Breast epithelium (tissue), 4 donors: ENCODE data around the gene PLEKHA5. TPM values are rescaled to one million over a fixed set of nuclear protein-coding genes. Genes with fewer than 3 reads are reported as not detected.

ENCODE experiments used
- DNase-seq, 2 donors: peaks; one replicate each; pipeline ENCODE4 v3.0.0-alpha.2; 2019; ENCODE audit warnings: low spot score in 2 of 2
- H3K27ac ChIP-seq, 2 donors: fragments of 200-600 bp; sonication (generic) in 1 of 2; one replicate each; pipeline ENCODE4 v1.5.1; 2016 to 2019; ENCODE audit warnings: mild to moderate bottlenecking in 1 of 2
- H3K27me3 ChIP-seq, 2 donors: fragments of 200-600 bp; sonication (generic) in 1 of 2; one replicate each; pipeline versions ENCODE4 v1.5.1 to v1.6.0; 2017 to 2019; ENCODE audit warnings: control low read depth in 1 of 2, mild to moderate bottlenecking in 1 of 2
- H3K36me3 ChIP-seq: fragments of 200-600 bp; one replicate; pipeline ENCODE4 v1.5.1; 2019
- H3K4me1 ChIP-seq, 2 donors: fragments of 200-600 bp; sonication (generic); one replicate each; pipeline ENCODE4 v1.5.1; 2016 to 2019; ENCODE audit warnings: control low read depth in 1 of 2
- H3K4me3 ChIP-seq, 3 donors: fragments of 200-600 bp; sonication (generic); 1 replicate in 2 of 3; 2 replicates in 1 of 3; pipeline ENCODE4 v1.5.1; 2016 to 2019; ENCODE audit warnings: mild to moderate bottlenecking in 3 of 3, moderate library complexity in 2 of 3
- H3K9me3 ChIP-seq, 2 donors: fragments of 200-600 bp; sonication (generic) in 1 of 2; one replicate each; pipeline ENCODE4 v1.5.1; 2016 to 2019; ENCODE audit warnings: control low read depth in 1 of 2
- POLR2A ChIP-seq: fragments of 450-650 bp; IDR thresholded peaks from one replicate; pipeline ENCODE4 v1.6.1; 2016; ENCODE audit warnings: antibody characterized with exemption, mild to moderate bottlenecking, moderate library complexity
- POLR2AphosphoS5 ChIP-seq, 3 donors: sonication (generic); formaldehyde crosslinking; IDR thresholded peaks; one replicate each; pipeline ENCODE4 v1.6.1; 2017; ENCODE audit warnings: antibody characterized with exemption in 3 of 3
- intact Hi-C: fragments of 100-400 bp; cut with DNase I; formaldehyde crosslinking; loops from one replicate; pipeline ENCODE4 v1.15.1; 2023; ENCODE audit warnings: low total_unique reads
- total RNA-seq, 3 donors: library from RNA; depleted of rRNA; stranded (reverse); fragments of >200 nt; gene quantifications; one replicate each; pipeline ENCODE4 v1.1.0, GENCODE V29; 2016
- TF ChIP-seq, protein P1 (sequence below), 3 donors: fragments of 450-650 bp; IDR thresholded peaks; one replicate each; pipeline ENCODE4 v1.5.1; 2016 to 2017; ENCODE audit warnings: antibody characterized with exemption in 3 of 3, mild to moderate bottlenecking in 3 of 3, moderate library complexity in 3 of 3

PLEKHA5 gene
- total RNA-seq, 3 donors from 2014 or later = 21.1 to 55.5 (median 49.8) TPM

DNA sequence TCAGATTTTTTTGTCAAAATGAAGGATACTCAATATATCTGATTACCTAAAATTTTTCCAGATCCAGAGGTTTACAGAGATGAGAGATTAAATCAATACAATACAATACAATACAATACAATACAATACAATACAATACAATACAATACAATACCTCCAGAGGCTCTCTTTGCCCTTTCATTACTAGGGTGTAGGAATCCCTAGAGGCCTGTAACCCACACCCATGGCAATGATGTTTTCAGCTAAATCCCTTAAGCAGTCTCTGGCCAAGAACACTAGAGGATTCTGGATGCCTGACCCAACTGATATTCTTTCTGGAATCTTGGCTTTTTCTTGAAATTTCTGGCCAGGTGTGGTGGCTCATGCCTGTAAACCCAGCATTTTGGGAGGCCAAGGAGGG, 286.0 kb downstream of the PLEKHA5 start:
- intact Hi-C loops = no loop called here
- TF ChIP-seq, protein P1, sequence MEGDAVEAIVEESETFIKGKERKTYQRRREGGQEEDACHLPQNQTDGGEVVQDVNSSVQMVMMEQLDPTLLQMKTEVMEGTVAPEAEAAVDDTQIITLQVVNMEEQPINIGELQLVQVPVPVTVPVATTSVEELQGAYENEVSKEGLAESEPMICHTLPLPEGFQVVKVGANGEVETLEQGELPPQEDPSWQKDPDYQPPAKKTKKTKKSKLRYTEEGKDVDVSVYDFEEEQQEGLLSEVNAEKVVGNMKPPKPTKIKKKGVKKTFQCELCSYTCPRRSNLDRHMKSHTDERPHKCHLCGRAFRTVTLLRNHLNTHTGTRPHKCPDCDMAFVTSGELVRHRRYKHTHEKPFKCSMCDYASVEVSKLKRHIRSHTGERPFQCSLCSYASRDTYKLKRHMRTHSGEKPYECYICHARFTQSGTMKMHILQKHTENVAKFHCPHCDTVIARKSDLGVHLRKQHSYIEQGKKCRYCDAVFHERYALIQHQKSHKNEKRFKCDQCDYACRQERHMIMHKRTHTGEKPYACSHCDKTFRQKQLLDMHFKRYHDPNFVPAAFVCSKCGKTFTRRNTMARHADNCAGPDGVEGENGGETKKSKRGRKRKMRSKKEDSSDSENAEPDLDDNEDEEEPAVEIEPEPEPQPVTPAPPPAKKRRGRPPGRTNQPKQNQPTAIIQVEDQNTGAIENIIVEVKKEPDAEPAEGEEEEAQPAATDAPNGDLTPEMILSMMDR (IDR thresholded peaks at IDR 0.05) = no peak
- TF ChIP-seq POLR2A (no peak), POLR2AphosphoS5 (IDR thresholded peaks at IDR 0.05) (no peak)
- DNase-seq = no peak
- H3K4me1 ChIP-seq = no peaks in the 10 kb centered on the region
- no peaks in the 10 kb centered on the region for H3K27me3 ChIP-seq
- no peak overlapping the region for H3K27ac ChIP-seq
- no peaks in the 10 kb centered on the region for H3K36me3 ChIP-seq
- no peak overlapping the region for H3K4me3 ChIP-seq
- H3K9me3 ChIP-seq = no peaks in the 10 kb centered on the region

DNA sequence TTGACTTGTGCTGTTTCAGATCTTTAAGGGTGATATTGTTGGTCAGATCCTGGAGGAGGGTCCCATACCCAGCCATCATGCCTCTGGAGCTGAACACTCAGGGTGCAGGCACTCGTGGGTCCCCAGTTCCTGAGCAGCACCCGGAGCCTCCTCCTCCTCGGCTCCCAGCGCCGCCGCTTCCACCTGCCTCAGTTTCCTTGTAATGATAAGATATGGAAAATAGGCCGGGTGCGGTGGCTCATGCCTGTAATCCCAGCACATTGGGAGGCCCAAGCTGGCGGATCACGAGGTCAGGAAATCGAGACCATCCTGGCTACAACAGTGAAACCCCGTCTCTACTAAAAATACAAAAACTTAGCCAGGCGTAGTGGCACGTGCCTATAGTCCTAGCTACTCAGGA, 289.6 kb downstream of the PLEKHA5 start:
- TF ChIP-seq, protein P1 (IDR thresholded peaks at IDR 0.05) = no peak
- TF ChIP-seq POLR2A (no peak), POLR2AphosphoS5 (IDR thresholded peaks at IDR 0.05) (no peak)

DNA sequence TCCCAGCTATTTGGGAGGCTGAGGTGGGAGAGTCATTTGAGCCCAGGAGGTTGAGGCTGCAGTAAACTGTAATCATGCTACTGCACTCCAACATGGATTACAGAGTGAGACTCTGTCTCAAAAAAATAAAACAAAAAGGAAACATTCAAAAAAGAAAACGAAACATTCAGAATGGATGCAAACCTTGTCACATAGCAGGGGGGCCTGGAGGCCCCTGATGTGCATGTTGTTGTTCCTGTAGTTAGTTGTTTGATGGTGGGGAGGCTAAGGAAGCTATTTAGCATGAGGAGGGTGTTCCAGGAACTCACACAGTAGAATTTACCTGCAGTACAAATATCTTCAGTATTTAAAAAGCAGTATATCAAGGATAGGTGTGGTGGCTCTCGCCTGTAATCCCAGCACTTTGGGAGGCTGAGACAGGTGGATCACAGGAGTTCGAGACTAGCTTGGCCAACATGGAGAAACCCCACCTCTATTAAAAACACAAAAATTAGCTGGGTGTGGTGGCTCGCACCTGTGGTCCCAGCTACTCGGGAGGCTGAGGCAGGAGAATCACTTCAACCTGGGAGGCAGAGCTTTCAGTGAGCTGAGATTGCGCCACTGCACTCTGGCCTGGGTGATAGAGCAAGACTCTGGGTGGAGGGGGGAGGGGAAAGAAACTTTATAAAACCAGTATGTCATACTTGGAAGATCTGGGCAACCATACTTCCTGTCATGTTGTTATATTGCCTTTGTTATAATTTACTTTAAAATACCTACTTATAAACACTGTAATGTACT, 292.2 kb downstream of the PLEKHA5 start:
- Histone ChIP-seq H3K27ac (no peak overlapping the region), H3K36me3 (no peaks in the 10 kb centered on the region), H3K4me3 (no peak overlapping the region), H3K27me3 (no peaks in the 10 kb centered on the region), H3K4me1 (no peaks in the 10 kb centered on the region), H3K9me3 (no peaks in the 10 kb centered on the region)
- TF ChIP-seq POLR2AphosphoS5 (IDR thresholded peaks at IDR 0.05) = no peak
- TF ChIP-seq, protein P1 (IDR thresholded peaks at IDR 0.05) = no peak
- TF ChIP-seq POLR2A = no peak
- intact Hi-C loops = no loop called here
- no peak for DNase-seq

More for the DNA sequence above, 289.6 kb downstream of the PLEKHA5 start:
- H3K4me1 ChIP-seq = no peaks in the 10 kb centered on the region
- intact Hi-C loops = no loop called here
- no peaks in the 10 kb centered on the region for H3K9me3 ChIP-seq
- no peak for DNase-seq
- no peaks in the 10 kb centered on the region for H3K27me3 ChIP-seq
- no peaks in the 10 kb centered on the region for H3K36me3 ChIP-seq
- H3K4me3 ChIP-seq = no peak overlapping the region
- no peak overlapping the region for H3K27ac ChIP-seq

DNA sequence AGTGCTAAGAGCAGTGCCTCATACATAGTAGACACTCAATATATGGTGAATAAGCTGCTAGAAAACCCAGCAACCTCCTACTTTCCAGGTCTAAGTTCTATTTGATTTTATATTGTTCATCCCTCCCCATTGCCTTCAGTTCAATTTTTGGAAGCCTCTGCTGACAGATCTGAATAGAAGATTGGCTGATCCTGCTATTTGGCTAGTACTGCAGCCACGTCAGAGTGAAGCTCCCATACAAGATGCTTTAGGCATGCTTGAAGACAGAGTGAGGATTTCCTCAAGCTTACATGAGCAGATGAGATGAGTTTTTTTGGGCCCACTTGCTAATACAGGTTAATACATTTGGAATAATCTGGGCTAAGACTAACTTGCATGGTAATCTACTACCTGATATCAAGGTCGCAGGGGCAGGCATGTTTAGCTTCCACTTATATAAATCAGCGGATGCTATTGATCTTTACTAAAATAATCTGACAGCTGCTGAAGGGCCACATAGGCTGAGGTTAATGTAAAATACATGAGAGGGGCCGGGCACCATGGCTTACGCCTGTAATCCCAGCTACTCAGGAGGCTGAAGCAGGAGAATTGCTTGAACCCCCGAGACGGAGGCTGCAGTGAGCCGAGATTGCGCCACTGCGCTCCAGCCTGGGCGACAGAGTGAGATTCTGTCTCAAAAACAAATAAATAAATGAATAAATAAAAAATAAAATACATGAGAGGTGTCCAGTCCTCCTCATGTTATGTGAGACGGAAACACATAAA, 293.8 kb downstream of the PLEKHA5 start:
- H3K4me3 ChIP-seq = no peak overlapping the region
- intact Hi-C loops = no loop called here
- no peak for TF ChIP-seq POLR2AphosphoS5 (IDR thresholded peaks at IDR 0.05)
- TF ChIP-seq, protein P1 (IDR thresholded peaks at IDR 0.05) = no peak
- no peak for TF ChIP-seq POLR2A
- no peaks in the 10 kb centered on the region for H3K9me3 ChIP-seq
- no peaks in the 10 kb centered on the region for H3K36me3 ChIP-seq
- DNase-seq = no peak
- H3K27ac ChIP-seq = no peak overlapping the region
- H3K4me1 ChIP-seq = no peaks in the 10 kb centered on the region
- no peaks in the 10 kb centered on the region for H3K27me3 ChIP-seq
